ENCODE results near the gene SHISA6. TPM values are rescaled to one million over a fixed set of nuclear protein-coding genes. Genes with fewer than 3 reads are reported as not detected.

The SHISA6 gene
- polyA plus RNA-seq, 1 of the 3 experiments (the other 2 are of a cell fraction): not detected

- no peak overlapping the region for H3K4me2 ChIP-seq
- H2AFZ ChIP-seq (ENCODE audit: low read depth): no peak overlapping the region
- H3K9me3 ChIP-seq: no peaks in the 10 kb centered on the region
- ChIA-PET CTCF (interaction anchor here (1.7 kb wide), 1 partner anchor 8 kb away, joined by 4 read pairs; no protein-coding TSS in a partner anchor), POLR2A (no interaction called here)
- no peaks in the 10 kb centered on the region; a peak in 1 of 4 replicates for H3K4me1 ChIP-seq (ENCODE audit: control insufficient read depth in 1 of 2, insufficient read depth in 2 of 2, low read depth in 1 of 2, low read length in 1 of 2)
- 51% methylated on average over 5 of the region's 5 CpGs for WGBS (ENCODE audit: low lambda C conversion rate)
- H3F3A ChIP-seq (replicated peaks; ENCODE audit: insufficient read depth): no peaks in the 10 kb centered on the region
- no peak overlapping the region for H3K9ac ChIP-seq
- no peaks in the 10 kb centered on the region for H3K79me2 ChIP-seq (ENCODE audit: insufficient read depth)
- H3K27ac ChIP-seq (ENCODE audit: low read depth in 2 of 2, low read length in 1 of 2): no peak overlapping the region
- no peaks in the 10 kb centered on the region for H4K20me1 ChIP-seq (ENCODE audit: insufficient read depth)
- no peak for DNase-seq
- TF ChIP-seq, protein P1, sequence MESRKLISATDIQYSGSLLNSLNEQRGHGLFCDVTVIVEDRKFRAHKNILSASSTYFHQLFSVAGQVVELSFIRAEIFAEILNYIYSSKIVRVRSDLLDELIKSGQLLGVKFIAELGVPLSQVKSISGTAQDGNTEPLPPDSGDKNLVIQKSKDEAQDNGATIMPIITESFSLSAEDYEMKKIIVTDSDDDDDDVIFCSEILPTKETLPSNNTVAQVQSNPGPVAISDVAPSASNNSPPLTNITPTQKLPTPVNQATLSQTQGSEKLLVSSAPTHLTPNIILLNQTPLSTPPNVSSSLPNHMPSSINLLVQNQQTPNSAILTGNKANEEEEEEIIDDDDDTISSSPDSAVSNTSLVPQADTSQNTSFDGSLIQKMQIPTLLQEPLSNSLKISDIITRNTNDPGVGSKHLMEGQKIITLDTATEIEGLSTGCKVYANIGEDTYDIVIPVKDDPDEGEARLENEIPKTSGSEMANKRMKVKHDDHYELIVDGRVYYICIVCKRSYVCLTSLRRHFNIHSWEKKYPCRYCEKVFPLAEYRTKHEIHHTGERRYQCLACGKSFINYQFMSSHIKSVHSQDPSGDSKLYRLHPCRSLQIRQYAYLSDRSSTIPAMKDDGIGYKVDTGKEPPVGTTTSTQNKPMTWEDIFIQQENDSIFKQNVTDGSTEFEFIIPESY (IDR thresholded peaks at IDR 0.05; ENCODE audit: borderline replicate concordance, low read depth): no peak
- no peak for TF ChIP-seq ELF1 (IDR thresholded peaks at IDR 0.05)
- TF ChIP-seq JUND (IDR thresholded peaks at IDR 0.05): no peak
- no peak for TF ChIP-seq EP300 (IDR thresholded peaks at IDR 0.05; ENCODE audit: borderline replicate concordance in 1 of 2, low read depth in 1 of 2, low read length in 1 of 2)
- no peak for TF ChIP-seq YY1 (IDR thresholded peaks at IDR 0.05; ENCODE audit: low read depth)
- TF ChIP-seq TAF1 (IDR thresholded peaks at IDR 0.05; ENCODE audit: borderline replicate concordance, low read depth, low read length): no peak
- TF ChIP-seq MEF2A (IDR thresholded peaks at IDR 0.05; ENCODE audit: borderline replicate concordance, low read depth): no peak
- no peak for TF ChIP-seq TEAD4 (IDR thresholded peaks at IDR 0.05; ENCODE audit: borderline replicate concordance, insufficient read depth)
- TF ChIP-seq REST (IDR thresholded peaks at IDR 0.05; ENCODE audit: low read depth, low read length): no peak
- no peak for TF ChIP-seq POLR2AphosphoS5 (IDR thresholded peaks at IDR 0.05; ENCODE audit: low read depth, low read length)
- TF ChIP-seq, protein P2, sequence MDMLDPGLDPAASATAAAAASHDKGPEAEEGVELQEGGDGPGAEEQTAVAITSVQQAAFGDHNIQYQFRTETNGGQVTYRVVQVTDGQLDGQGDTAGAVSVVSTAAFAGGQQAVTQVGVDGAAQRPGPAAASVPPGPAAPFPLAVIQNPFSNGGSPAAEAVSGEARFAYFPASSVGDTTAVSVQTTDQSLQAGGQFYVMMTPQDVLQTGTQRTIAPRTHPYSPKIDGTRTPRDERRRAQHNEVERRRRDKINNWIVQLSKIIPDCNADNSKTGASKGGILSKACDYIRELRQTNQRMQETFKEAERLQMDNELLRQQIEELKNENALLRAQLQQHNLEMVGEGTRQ (IDR thresholded peaks at IDR 0.05; ENCODE audit: borderline replicate concordance, low read depth, low read length): no peak
- no peak for TF ChIP-seq GABPA (IDR thresholded peaks at IDR 0.05; ENCODE audit: low read depth)
- no peak for TF ChIP-seq FOSL2 (IDR thresholded peaks at IDR 0.05; ENCODE audit: borderline replicate concordance, low read depth)
- no peak for TF ChIP-seq SIN3A (IDR thresholded peaks at IDR 0.05; ENCODE audit: borderline replicate concordance, low read depth, low read length)
- TF ChIP-seq TCF12 (IDR thresholded peaks at IDR 0.05): no peak
- TF ChIP-seq FOXJ3 (CRISPR knock-in tag; IDR thresholded peaks at IDR 0.05): no peak
- TF ChIP-seq USF1 (IDR thresholded peaks at IDR 0.05; ENCODE audit: borderline replicate concordance, low read depth): no peak
- TF ChIP-seq NFIC (IDR thresholded peaks at IDR 0.05; ENCODE audit: borderline replicate concordance): no peak
- H3K9me2 ChIP-seq: no peaks in the 10 kb centered on the region
- H3K27me3 ChIP-seq (ENCODE audit: insufficient read depth): no peaks in the 10 kb centered on the region
- no peaks in the 10 kb centered on the region for H3K36me3 ChIP-seq (replicated peaks in 1 of 2; ENCODE audit: control insufficient read depth in 1 of 2, insufficient read depth in 2 of 2, low read length in 1 of 2)
- H3K4me3 ChIP-seq (ENCODE audit: low read depth in 2 of 2, low read length in 1 of 2): no peak overlapping the region
Measured at GRCh38 chr17:11383157-11383556, 142.1 kb downstream of the SHISA6 start.

Data from SK-N-SH (cell line).